Karpas-422 (cell line): ENCODE results near the gene GPR85. TPM values are rescaled to one million over a fixed set of nuclear protein-coding genes. Genes with fewer than 3 reads are reported as not detected.

Experiments used
- DNase-seq: peaks from one replicate; pipeline ENCODE4 v3.0.0-alpha.2; 2015
- H2AFZ ChIP-seq: fragments of 200-600 bp; sonication (generic); 2 replicates; pipeline ENCODE4 v1.6.1; 2014; ENCODE audit warnings: antibody characterized with exemption, low read length, mixed read lengths
- H3K27ac ChIP-seq: fragments of 200-600 bp; sonication (generic); 2 replicates; pipeline ENCODE4 v1.5.1; 2014; ENCODE audit warnings: mild to moderate bottlenecking, low read length, moderate library complexity
- H3K27me3 ChIP-seq: fragments of 200-600 bp; sonication (generic); 2 replicates; pipeline ENCODE4 v1.6.1; 2014; ENCODE audit warnings: low read length, mixed read lengths
- H3K36me3 ChIP-seq: fragments of 200-600 bp; sonication (generic); 2 replicates; pipeline ENCODE4 v1.6.1; 2014; ENCODE audit warnings: low read length, mixed read lengths; ENCODE audit not compliant: insufficient read depth
- H3K4me1 ChIP-seq: fragments of 200-600 bp; sonication (generic); 2 replicates; pipeline ENCODE4 v1.6.1; 2014; ENCODE audit warnings: mild to moderate bottlenecking, low read length, mixed read lengths
- H3K4me2 ChIP-seq: fragments of 200-600 bp; sonication (generic); 2 replicates; pipeline ENCODE4 v1.6.1; 2014; ENCODE audit warnings: low read length, low read depth, mild to moderate bottlenecking; ENCODE audit not compliant: poor library complexity, severe bottlenecking
- H3K4me3 ChIP-seq: fragments of 200-600 bp; sonication (generic); 2 replicates; pipeline ENCODE4 v1.5.1; 2014; ENCODE audit warnings: mild to moderate bottlenecking, antibody characterized with exemption, low read length, mixed read lengths
- H3K79me2 ChIP-seq: fragments of 200-600 bp; sonication (generic); 2 replicates; pipeline ENCODE4 v1.6.1; 2014; ENCODE audit warnings: mild to moderate bottlenecking, low read length, mixed read lengths
- H3K9ac ChIP-seq: fragments of 200-600 bp; sonication (generic); 2 replicates; pipeline ENCODE4 v1.6.0; 2014; ENCODE audit warnings: low read length
- H3K9me2 ChIP-seq: fragments of 200-600 bp; sonication (generic), shearing (Covaris generic); replicated peaks from 2 replicates; pipeline ENCODE4 v1.6.0; 2014; ENCODE audit warnings: mild to moderate bottlenecking, low read length, moderate library complexity; ENCODE audit not compliant: insufficient read depth
- H3K9me3 ChIP-seq: fragments of 300-700, 200-600 bp; sonication (generic); 2 replicates; pipeline ENCODE4 v1.6.1; 2014; ENCODE audit warnings: low read length, mixed read lengths
- H4K20me1 ChIP-seq: fragments of 200-600 bp; sonication (generic); 2 replicates; pipeline ENCODE4 v1.6.1; 2014; ENCODE audit warnings: mild to moderate bottlenecking, antibody characterized with exemption, low read length, low read depth; ENCODE audit not compliant: insufficient read depth
- total RNA-seq: library from RNA; depleted of rRNA; stranded (reverse); fragments of >200 nt; shearing (Covaris generic); gene quantifications from 2 replicates; pipeline ENCODE4 v1.2.3, GENCODE V29; 2014; ENCODE audit warnings: low replicate concordance; rRNA removed

Gene GPR85
- total RNA-seq, 1 experiment from 2014 or later, result not detected

DNA sequence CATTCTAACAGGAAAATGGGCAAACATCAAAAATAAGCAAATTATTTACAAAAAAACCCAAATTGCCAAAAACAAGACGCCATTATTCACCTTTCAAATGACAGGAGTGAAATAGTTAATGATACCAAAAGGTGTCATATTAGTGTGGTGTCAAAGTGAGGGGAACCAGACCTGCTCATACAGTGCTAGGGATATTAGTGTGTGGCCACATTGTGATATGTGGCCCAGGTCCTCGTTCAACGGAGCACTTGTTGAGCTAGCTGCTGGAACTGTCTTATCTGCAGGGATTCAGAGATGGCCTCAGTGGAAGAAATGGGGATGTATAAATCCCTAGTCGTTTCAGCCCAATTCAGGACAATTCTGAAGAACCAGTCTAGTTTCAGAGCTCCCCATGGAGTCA, 41.2 kb downstream of the GPR85 start:
- H3K27me3 ChIP-seq, result no peaks in the 10 kb centered on the region
- no peaks in the 10 kb centered on the region for H3K36me3 ChIP-seq
- H3K27ac ChIP-seq, result no peak overlapping the region
- H3K9me3 ChIP-seq, result no peaks in the 10 kb centered on the region
- H3K4me2 ChIP-seq, result no peak overlapping the region
- no peak for DNase-seq
- H4K20me1 ChIP-seq, result no peaks in the 10 kb centered on the region
- no peaks in the 10 kb centered on the region for H3K4me1 ChIP-seq
- no peak overlapping the region for H2AFZ ChIP-seq
- no peaks in the 10 kb centered on the region for H3K79me2 ChIP-seq
- no peak overlapping the region for H3K9ac ChIP-seq
- no peak overlapping the region for H3K4me3 ChIP-seq
- H3K9me2 ChIP-seq, result no peaks in the 10 kb centered on the region

DNA sequence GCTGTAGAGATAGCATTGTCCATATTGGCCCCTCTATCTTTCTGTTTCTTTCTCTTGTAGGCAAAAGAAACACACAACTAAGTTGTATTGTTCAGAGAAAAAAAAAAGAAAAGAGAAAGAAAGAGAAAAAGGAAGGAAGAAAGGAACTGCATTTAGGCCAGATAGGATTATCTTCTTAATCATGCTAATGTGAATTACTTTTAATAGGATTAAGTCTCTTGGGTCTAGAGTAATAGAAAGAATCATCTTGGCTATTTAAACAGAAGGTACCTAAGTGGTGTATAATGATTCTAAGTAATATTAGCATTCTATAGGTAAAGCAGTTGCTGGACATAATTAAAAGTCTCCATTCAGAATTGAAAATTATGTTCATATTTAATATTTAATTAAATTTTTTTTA, 42.2 kb downstream of the GPR85 start:
- no peaks in the 10 kb centered on the region for H3K9me2 ChIP-seq
- no peak overlapping the region for H3K27ac ChIP-seq
- no peaks in the 10 kb centered on the region for H4K20me1 ChIP-seq
- no peaks in the 10 kb centered on the region for H3K36me3 ChIP-seq
- no peaks in the 10 kb centered on the region for H3K4me1 ChIP-seq
- H2AFZ ChIP-seq, result no peak overlapping the region
- no peak for DNase-seq
- no peak overlapping the region for H3K4me3 ChIP-seq
- no peak overlapping the region for H3K9ac ChIP-seq
- H3K9me3 ChIP-seq, result no peaks in the 10 kb centered on the region
- no peaks in the 10 kb centered on the region for H3K27me3 ChIP-seq
- no peak overlapping the region for H3K4me2 ChIP-seq
- H3K79me2 ChIP-seq, result no peaks in the 10 kb centered on the region

- Histone ChIP-seq H3K27me3 (no peaks in the 10 kb centered on the region), H3K9me2 (no peaks in the 10 kb centered on the region), H2AFZ (no peak overlapping the region), H3K4me2 (no peak overlapping the region), H3K9ac (no peak overlapping the region), H4K20me1 (no peaks in the 10 kb centered on the region), H3K4me1 (no peaks in the 10 kb centered on the region), H3K4me3 (no peak overlapping the region), H3K36me3 (no peaks in the 10 kb centered on the region), H3K79me2 (no peaks in the 10 kb centered on the region), H3K9me3 (no peaks in the 10 kb centered on the region), H3K27ac (no peak overlapping the region)
- no peak for DNase-seq
These were observed 45.8 kb downstream of the GPR85 start for GRCh38 chr7:113040849-113041248.

GRCh38 chr7:113033959-113034358, 52.7 kb downstream of the GPR85 start:
- H3K4me1 ChIP-seq, result no peaks in the 10 kb centered on the region
- no peak overlapping the region for H3K4me2 ChIP-seq
- H3K9ac ChIP-seq, result no peak overlapping the region
- no peak overlapping the region for H2AFZ ChIP-seq
- no peaks in the 10 kb centered on the region for H3K9me3 ChIP-seq
- H4K20me1 ChIP-seq, result no peaks in the 10 kb centered on the region
- H3K4me3 ChIP-seq, result no peak overlapping the region
- no peaks in the 10 kb centered on the region for H3K9me2 ChIP-seq
- no peak for DNase-seq
- H3K27ac ChIP-seq, result no peak overlapping the region
- no peaks in the 10 kb centered on the region for H3K79me2 ChIP-seq
- no peaks in the 10 kb centered on the region for H3K27me3 ChIP-seq
- no peaks in the 10 kb centered on the region for H3K36me3 ChIP-seq

Other genes starting within 250 kb of the GPR85 start
- 21.6 and 50.4 TPM in 2 replicates for gene SMIM30, start 31.7 kb upstream of the GPR85 start, total RNA-seq